ENCODE results near the gene GTPBP4.
A peak's percentile ranks its signal among the peaks of the same experiment; 100 is the strongest.

The GTPBP4 gene

GRCh38 chr10:968546-969199 lies 19.6 kb upstream of the GTPBP4 start:
- no peak for DNase-seq

GRCh38 chr10:969473-970150 lies 18.6 kb upstream of the GTPBP4 start:
- DNase-seq = peak; percentile 58

GRCh38 chr10:970311-971149 lies 17.7 kb upstream of the GTPBP4 start:
- DNase-seq = peak; percentile 93 to 96

GRCh38 chr10:971150-971542 lies 17.1 kb upstream of the GTPBP4 start:
- no peak for DNase-seq

- peak in 1 of 2 experiments; percentile 10 for DNase-seq
Measured at GRCh38 chr10:971613-972012, 16.6 kb upstream of the GTPBP4 start.

GRCh38 chr10:972763-973162 lies 15.5 kb upstream of the GTPBP4 start:
- no peak for DNase-seq

- peak; percentile 12 to 64 for DNase-seq
Measured at GRCh38 chr10:974038-974784, 14.0 kb upstream of the GTPBP4 start.

- peak; percentile 24 to 64 for DNase-seq
Measured at GRCh38 chr10:974785-975074, 13.5 kb upstream of the GTPBP4 start.

- DNase-seq = no peak
Measured at GRCh38 chr10:976316-976715, 11.9 kb upstream of the GTPBP4 start.

GRCh38 chr10:978826-979421 lies 9.3 kb upstream of the GTPBP4 start:
- DNase-seq = no peak

- no peak for DNase-seq
Measured at GRCh38 chr10:980468-981093, 7.7 kb upstream of the GTPBP4 start.

GRCh38 chr10:983401-983800 lies 4.8 kb upstream of the GTPBP4 start:
- DNase-seq = no peak

GRCh38 chr10:983971-984655 lies 4.1 kb upstream of the GTPBP4 start:
- no peak for DNase-seq

- no peak for DNase-seq
Measured at GRCh38 chr10:985361-985760, 2.9 kb upstream of the GTPBP4 start.

- DNase-seq = peak; percentile 44 to 54
Measured at GRCh38 chr10:986137-986825, 2.0 kb upstream of the GTPBP4 start.

GRCh38 chr10:986881-987619 lies 1.2 kb upstream of the GTPBP4 start:
- DNase-seq = no peak

GRCh38 chr10:987620-987869 lies 689 bp upstream of the GTPBP4 start:
- no peak for DNase-seq

GRCh38 chr10:988667-989545 lies 672 bp downstream of the GTPBP4 start:
- DNase-seq = no peak

- no peak for DNase-seq
Measured at GRCh38 chr10:990808-991207, 2.6 kb downstream of the GTPBP4 start.

- DNase-seq = no peak
Measured at GRCh38 chr10:992467-992866, 4.2 kb downstream of the GTPBP4 start.

Measured in SHP77 (cell line).